GM23338 (cell line): ENCODE results near the gene MTF1.

Experiments used
- CREB1 ChIP-seq: fragments of 250-450 bp; sonication (Bioruptor Pico); IDR thresholded peaks from 2 replicates; pipeline ENCODE4 v1.5.0; 2020; ENCODE audit warnings: low read depth, mild to moderate bottlenecking, moderate library complexity
- CTCF ChIP-seq, 2 experiments: fragments of 200-600 bp in 1 of 2; sonication (generic) in 1 of 2; conservative IDR thresholded peaks; 2 replicates each; pipeline versions ENCODE4 v1.5.1 to v1.6.1; 2016 to 2017; ENCODE audit warnings: antibody characterized with exemption in 2 of 2, low read depth in 2 of 2, mild to moderate bottlenecking in 2 of 2, moderate library complexity in 1 of 2
- EZH2 ChIP-seq: fragments of 200-600 bp; sonication (generic); IDR thresholded peaks from one replicate; pipeline ENCODE4 v1.8.0; 2017; ENCODE audit warnings: antibody characterized with exemption, mild to moderate bottlenecking, low read depth; ENCODE audit not compliant: unreplicated experiment
- EZH2phosphoT487 ChIP-seq: fragments of 200-600 bp; sonication (generic); IDR thresholded peaks from one replicate; pipeline ENCODE4 v1.8.1; 2018; ENCODE audit warnings: antibody characterized with exemption; ENCODE audit not compliant: unreplicated experiment
- POLR2AphosphoS5 ChIP-seq: IDR thresholded peaks from 2 replicates; pipeline ENCODE4 v1.6.1; 2016; ENCODE audit warnings: antibody characterized with exemption, low read depth
- REST ChIP-seq: IDR thresholded peaks from one replicate; pipeline ENCODE4 v1.6.1; 2018; ENCODE audit warnings: antibody characterized with exemption; ENCODE audit not compliant: unreplicated experiment
- STAT1 ChIP-seq: IDR thresholded peaks from one replicate; pipeline ENCODE4 v1.6.1; 2016; ENCODE audit warnings: antibody characterized with exemption; ENCODE audit not compliant: unreplicated experiment

GRCh38 chr1:37866491-37866890 lies 7.1 kb upstream of the MTF1 start:
- no peak for TF ChIP-seq CTCF (conservative IDR thresholded peaks at IDR 0.05; ENCODE audit: low read depth in 2 of 2)
- no peak for TF ChIP-seq EZH2
- no peak for TF ChIP-seq POLR2AphosphoS5
- TF ChIP-seq EZH2phosphoT487: no peak
- no peak for TF ChIP-seq REST
- TF ChIP-seq CREB1: no peak
- TF ChIP-seq STAT1: no peak
